Stimulated activated naive B cell treated with anti-CD40 and anti-IgM and Interleukin-4, amounts not matched to agents 10 μg/mL and 1 μg/mL and 100 μg/mL, for 72 hours (primary cell): ENCODE data around the gene SRSF5.
"Not testable (repeated sequence)": the region's sequence is repeated elsewhere in the genome, so short reads cannot be mapped to it uniquely, and the experiment has no call there.

Source experiments
- ATAC-seq, 2 donors: fragments of 150-1000 bp; cut with Tn5 transposase; replicated peaks; 2 replicates each; pipeline ENCODE4 v1.10.0; 2021; ENCODE audit warnings: moderate library complexity in 1 of 2
- DNase-seq: peaks from one replicate; pipeline ENCODE4 v3.0.0; 2021
- H3K27ac Mint-ChIP-seq: one replicate; pipeline ENCODE4 v1.8.0; 2022; ENCODE audit warnings: mild to moderate bottlenecking, mixed read lengths
- H3K27me3 Mint-ChIP-seq, 2 donors: one replicate each; pipeline ENCODE4 v1.8.0; 2022; ENCODE audit warnings: mixed read lengths in 2 of 2
- H3K36me3 Mint-ChIP-seq, 2 donors: one replicate each; pipeline ENCODE4 v1.8.0; 2022; ENCODE audit warnings: mixed read lengths in 2 of 2, mild to moderate bottlenecking in 1 of 2
- H3K4me1 Mint-ChIP-seq, 2 donors: one replicate each; pipeline ENCODE4 v1.8.0; 2022; ENCODE audit warnings: mixed read lengths in 2 of 2, mild to moderate bottlenecking in 1 of 2
- H3K4me3 Mint-ChIP-seq, 2 donors: one replicate each; pipeline ENCODE4 v1.8.0; 2022; ENCODE audit warnings: mild to moderate bottlenecking in 2 of 2, mixed read lengths in 2 of 2, moderate library complexity in 1 of 2
- H3K9me3 Mint-ChIP-seq, 2 donors: one replicate each; pipeline ENCODE4 v1.8.0; 2022; ENCODE audit warnings: mixed read lengths in 2 of 2, mild to moderate bottlenecking in 1 of 2

SRSF5 gene

GRCh38 chr14:69804902-69805301 is 38.0 kb downstream of the SRSF5 start:
- DNase-seq (no peak), ATAC-seq (no peak)
- Mint-ChIP-seq H3K9me3 (peaks cover 0 to 3% of the 10 kb centered on the region in 2 donors), H3K27ac (no peak overlapping the region), H3K36me3 (peaks cover 0 to 2% of the 10 kb centered on the region in 2 donors), H3K4me1 (no peaks in the 10 kb centered on the region), H3K27me3 (peaks cover 12 to 13% of the 10 kb centered on the region in 2 donors), H3K4me3 (no peak overlapping the region)

DNA sequence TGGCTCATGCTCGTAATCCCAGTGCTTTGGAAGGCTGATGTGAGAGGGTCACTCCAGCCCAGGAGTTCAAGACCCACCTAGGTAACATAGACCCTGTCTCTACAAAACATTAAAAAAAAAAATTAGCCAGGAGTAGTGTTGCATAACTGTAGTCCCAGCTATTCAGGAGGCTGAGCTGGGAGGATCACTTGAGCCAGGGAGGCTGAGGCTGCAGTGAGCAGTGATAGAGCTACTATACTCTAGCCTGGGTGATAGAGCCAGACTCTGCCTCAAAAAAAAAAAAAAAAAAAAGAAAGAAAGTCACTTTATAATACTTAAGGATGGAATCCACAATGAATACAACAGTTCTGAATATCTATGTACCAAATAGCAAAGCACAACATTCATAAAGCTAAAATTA is 40.2 kb downstream of the SRSF5 start:
- Mint-ChIP-seq H3K27me3 (peaks cover 5 to 10% of the 10 kb centered on the region in 2 donors), H3K9me3 (no peaks in the 10 kb centered on the region), H3K4me3 (no peak overlapping the region), H3K36me3 (peaks cover 0 to 2% of the 10 kb centered on the region in 2 donors), H3K4me1 (no peaks in the 10 kb centered on the region), H3K27ac (no peak overlapping the region)
- no peak for ATAC-seq
- DNase-seq = no peak

- no peaks in the 10 kb centered on the region for H3K4me1 Mint-ChIP-seq
- ATAC-seq = no peak
- DNase-seq = no peak
- H3K36me3 Mint-ChIP-seq = peaks cover 0 to 2% of the 10 kb centered on the region in 2 donors
- H3K4me3 Mint-ChIP-seq = no peak overlapping the region
- H3K27ac Mint-ChIP-seq = no peak overlapping the region
- H3K27me3 Mint-ChIP-seq = peaks cover 10 to 11% of the 10 kb centered on the region in 2 donors
- H3K9me3 Mint-ChIP-seq = no peaks in the 10 kb centered on the region
These were observed 42.2 kb downstream of the SRSF5 start for GRCh38 chr14:69808919-69809808.

DNA sequence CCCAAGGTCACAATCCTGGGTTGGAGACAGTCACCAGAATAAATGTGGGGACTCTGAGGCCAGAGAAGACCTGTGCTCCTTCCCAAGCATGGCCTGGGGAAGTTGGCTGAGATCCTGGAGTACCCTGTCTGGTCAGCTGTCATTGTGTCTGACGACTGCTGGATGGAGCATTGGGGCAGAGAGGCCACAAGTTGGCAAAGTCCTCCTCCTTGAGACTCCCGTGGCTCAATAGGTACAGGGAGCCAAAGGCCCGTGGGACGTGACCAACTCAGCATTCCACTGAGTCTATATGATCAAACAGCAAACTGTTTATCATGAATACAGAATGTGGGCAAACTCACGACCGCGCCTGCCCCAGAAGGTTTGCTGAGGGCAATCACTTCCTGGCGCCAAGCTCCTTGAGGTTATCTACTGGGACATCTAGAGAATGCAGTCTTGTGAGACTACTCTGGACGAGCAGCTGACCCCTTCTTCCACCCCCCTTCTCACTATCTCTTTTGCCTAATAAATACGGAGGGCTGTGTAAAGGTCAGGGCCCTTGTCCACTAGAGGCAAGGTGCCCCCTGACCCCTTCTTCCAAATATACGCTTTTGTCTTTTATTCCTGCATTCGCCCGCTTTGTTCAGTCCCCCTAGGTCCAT is 44.4 kb downstream of the SRSF5 start:
- peaks cover 10 to 11% of the 10 kb centered on the region in 2 donors for H3K27me3 Mint-ChIP-seq
- H3K9me3 Mint-ChIP-seq = no peaks in the 10 kb centered on the region
- H3K4me1 Mint-ChIP-seq = no peaks in the 10 kb centered on the region
- no peak overlapping the region for H3K4me3 Mint-ChIP-seq
- H3K27ac Mint-ChIP-seq = no peak overlapping the region
- H3K36me3 Mint-ChIP-seq = peaks cover 0 to 2% of the 10 kb centered on the region in 2 donors
- ATAC-seq (no peak), DNase-seq (no peak)

DNA sequence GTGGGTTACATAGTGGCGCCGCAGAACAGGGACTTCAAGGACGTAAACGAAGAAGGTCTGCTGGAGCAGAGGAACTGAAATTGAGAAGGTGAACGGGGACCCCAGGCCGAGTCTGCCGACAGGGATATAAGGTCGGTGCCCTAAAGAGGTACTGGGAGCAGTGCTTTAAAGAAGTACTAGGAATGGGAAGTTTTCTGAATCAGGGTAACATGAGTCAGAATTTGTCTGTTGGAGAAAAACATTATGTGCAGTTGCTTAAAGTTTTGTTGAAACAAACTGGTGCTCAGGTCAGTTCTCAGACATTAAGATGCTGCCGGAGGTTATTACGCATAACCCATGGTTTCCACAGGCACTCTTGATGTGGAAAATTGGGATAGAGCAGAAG is 44.9 kb downstream of the SRSF5 start:
- no peak overlapping the region for H3K4me3 Mint-ChIP-seq
- H3K27ac Mint-ChIP-seq = no peak overlapping the region
- peaks cover 0 to 2% of the 10 kb centered on the region in 2 donors for H3K36me3 Mint-ChIP-seq
- no peak for ATAC-seq
- no peaks in the 10 kb centered on the region for H3K4me1 Mint-ChIP-seq
- DNase-seq = no peak
- H3K9me3 Mint-ChIP-seq = no peaks in the 10 kb centered on the region
- peaks cover 10 to 11% of the 10 kb centered on the region in 2 donors for H3K27me3 Mint-ChIP-seq

- peaks cover 10 to 11% of the 10 kb centered on the region in 2 donors for H3K27me3 Mint-ChIP-seq
- no peak overlapping the region for H3K4me3 Mint-ChIP-seq
- no peaks in the 10 kb centered on the region for H3K4me1 Mint-ChIP-seq
- DNase-seq = no peak
- no peak for ATAC-seq
- H3K27ac Mint-ChIP-seq = no peak overlapping the region
- peaks cover 0 to 2% of the 10 kb centered on the region in 2 donors for H3K36me3 Mint-ChIP-seq
- H3K9me3 Mint-ChIP-seq = no peaks in the 10 kb centered on the region
These were observed 45.8 kb downstream of the SRSF5 start for GRCh38 chr14:69812711-69813110.

DNA sequence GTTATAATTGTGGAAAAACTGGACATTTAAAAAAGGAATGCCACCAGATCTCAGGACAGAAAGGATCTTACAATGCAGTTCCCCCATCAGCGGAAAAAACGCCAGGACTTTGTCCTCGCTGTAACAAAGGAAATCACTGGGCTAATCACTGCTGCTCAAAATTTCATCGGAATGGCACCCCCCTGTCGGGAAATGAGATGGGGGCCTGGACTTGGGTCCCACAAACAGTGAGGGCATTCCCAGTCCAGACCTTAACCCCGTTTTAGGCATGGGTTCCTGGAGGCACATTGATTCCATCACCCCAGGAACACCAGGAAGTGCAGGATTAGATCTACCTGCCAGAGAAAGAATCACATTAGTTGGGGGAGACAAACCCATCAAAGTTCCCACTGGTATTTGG is 46.4 kb downstream of the SRSF5 start:
- H3K4me1 Mint-ChIP-seq, H3K27ac Mint-ChIP-seq, H3K4me3 Mint-ChIP-seq, DNase-seq, ATAC-seq, H3K9me3 Mint-ChIP-seq, H3K36me3 Mint-ChIP-seq: not testable (repeated sequence)
- H3K27me3 Mint-ChIP-seq = peaks cover 10 to 11% of the 10 kb centered on the region in 2 donors

DNA sequence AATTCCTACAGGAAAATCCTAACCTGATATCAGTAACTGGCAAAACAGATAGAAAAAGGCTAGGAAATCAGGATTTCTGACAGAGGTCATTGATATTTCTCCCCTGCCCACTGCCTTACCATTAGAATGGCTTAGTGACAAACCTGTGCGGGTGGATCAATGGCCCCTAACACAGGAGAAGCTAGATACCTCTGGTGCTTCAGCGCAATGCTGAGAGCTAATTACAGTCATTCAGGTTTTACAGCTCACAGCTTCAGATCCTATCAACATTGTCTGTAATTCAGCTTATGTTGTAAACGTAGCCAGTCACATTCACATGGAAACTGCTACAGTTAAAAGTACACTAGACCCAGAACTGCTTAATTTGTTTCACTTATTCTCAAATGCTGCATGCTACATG is 47.5 kb downstream of the SRSF5 start:
- ATAC-seq (no peak), DNase-seq (no peak)
- no peaks in the 10 kb centered on the region for H3K9me3 Mint-ChIP-seq
- H3K4me3 Mint-ChIP-seq = no peak overlapping the region
- peaks cover 0 to 2% of the 10 kb centered on the region in 2 donors for H3K36me3 Mint-ChIP-seq
- peaks cover 4 to 8% of the 10 kb centered on the region in 2 donors for H3K4me1 Mint-ChIP-seq
- no peak overlapping the region for H3K27ac Mint-ChIP-seq
- peaks cover 7 to 16% of the 10 kb centered on the region in 2 donors for H3K27me3 Mint-ChIP-seq

GRCh38 chr14:69815556-69815955 is 48.6 kb downstream of the SRSF5 start:
- Mint-ChIP-seq H3K36me3 (peaks cover 0 to 2% of the 10 kb centered on the region in 2 donors), H3K4me1 (peaks cover 4 to 8% of the 10 kb centered on the region in 2 donors), H3K27me3 (peaks cover 7 to 23% of the 10 kb centered on the region in 2 donors), H3K9me3 (no peaks in the 10 kb centered on the region), H3K4me3 (no peak overlapping the region), H3K27ac (no peak overlapping the region)
- ATAC-seq (no peak), DNase-seq (no peak)

DNA sequence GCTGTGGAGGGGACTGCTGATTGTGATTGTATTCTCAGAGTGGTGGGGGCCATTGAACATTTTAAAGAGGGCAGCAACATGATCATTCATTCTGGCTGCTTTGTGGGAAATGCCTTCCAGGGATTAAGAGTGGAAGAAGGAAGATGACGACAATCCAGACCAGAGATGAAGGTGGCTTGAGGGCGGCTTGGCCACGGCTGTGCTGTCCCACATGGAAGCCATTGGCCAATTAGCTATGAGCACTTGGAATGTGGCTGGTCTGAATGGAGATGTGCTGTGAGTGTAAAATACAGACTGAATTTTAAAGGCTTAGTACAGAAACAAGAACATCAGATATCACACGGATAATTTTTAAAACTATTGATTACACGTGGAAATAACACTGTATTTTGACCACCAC is 49.3 kb downstream of the SRSF5 start:
- DNase-seq (no peak), ATAC-seq (no peak)
- Mint-ChIP-seq H3K36me3 (no peaks in the 10 kb centered on the region), H3K27ac (no peak overlapping the region), H3K4me1 (peaks cover 4 to 8% of the 10 kb centered on the region in 2 donors), H3K27me3 (peaks cover 3 to 17% of the 10 kb centered on the region in 2 donors), H3K4me3 (no peak overlapping the region), H3K9me3 (no peaks in the 10 kb centered on the region)

GRCh38 chr14:69818758-69819191 is 51.8 kb downstream of the SRSF5 start:
- H3K4me1 Mint-ChIP-seq = peaks cover 4 to 8% of the 10 kb centered on the region in 2 donors
- H3K36me3 Mint-ChIP-seq = no peaks in the 10 kb centered on the region
- H3K27ac Mint-ChIP-seq = no peak overlapping the region
- ATAC-seq = peak; percentile 89 to 91
- H3K9me3 Mint-ChIP-seq = no peaks in the 10 kb centered on the region
- H3K4me3 Mint-ChIP-seq = no peak overlapping the region
- H3K27me3 Mint-ChIP-seq = peaks cover 8 to 12% of the 10 kb centered on the region in 2 donors
- DNase-seq = peak; percentile 54

- no peak for DNase-seq
- no peaks in the 10 kb centered on the region for H3K36me3 Mint-ChIP-seq
- H3K27me3 Mint-ChIP-seq = peaks cover 8 to 12% of the 10 kb centered on the region in 2 donors
- ATAC-seq = no peak
- H3K4me1 Mint-ChIP-seq = peaks cover 4 to 8% of the 10 kb centered on the region in 2 donors
- H3K4me3 Mint-ChIP-seq = no peak overlapping the region
- H3K27ac Mint-ChIP-seq = no peak overlapping the region
- no peaks in the 10 kb centered on the region for H3K9me3 Mint-ChIP-seq
These were observed 52.7 kb downstream of the SRSF5 start for GRCh38 chr14:69819607-69820006.

DNA sequence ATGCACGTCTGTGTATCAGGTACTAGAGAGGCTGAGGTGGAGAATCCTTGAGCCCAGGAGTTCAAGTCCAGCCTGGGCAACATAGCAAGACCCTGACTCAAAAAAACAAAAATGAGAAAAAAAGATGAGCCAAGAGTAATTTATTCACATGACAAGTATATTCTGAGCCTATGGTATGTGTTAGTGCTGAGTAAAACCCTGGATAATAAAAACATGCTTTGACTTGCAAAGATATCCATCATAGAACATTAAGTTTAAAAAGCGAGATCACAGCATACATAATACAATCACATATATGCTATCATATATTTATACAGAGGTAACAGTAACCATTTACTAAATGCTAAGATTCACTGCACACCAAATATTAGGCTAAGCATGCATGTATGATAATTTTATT is 54.0 kb downstream of the SRSF5 start:
- H3K9me3 Mint-ChIP-seq = no peaks in the 10 kb centered on the region
- no peak overlapping the region for H3K4me3 Mint-ChIP-seq
- no peaks in the 10 kb centered on the region for H3K36me3 Mint-ChIP-seq
- no peak for DNase-seq
- H3K27ac Mint-ChIP-seq = no peak overlapping the region
- H3K27me3 Mint-ChIP-seq = peaks cover 8 to 12% of the 10 kb centered on the region in 2 donors
- no peak for ATAC-seq
- peaks cover 4 to 8% of the 10 kb centered on the region in 2 donors for H3K4me1 Mint-ChIP-seq
